SU-DHL-6 (cell line): ENCODE data around the gene PLXDC1.
"Not testable (repeated sequence)": the region's sequence is repeated elsewhere in the genome, so short reads cannot be mapped to it uniquely, and the experiment has no call there.

Experiments
- H2AFZ ChIP-seq: fragments of 200-600 bp; sonication (generic); 2 replicates; pipeline ENCODE4 v1.6.1; 2014; ENCODE audit warnings: low read depth, mild to moderate bottlenecking, moderate library complexity, mixed read lengths, antibody characterized with exemption, low read length; ENCODE audit not compliant: severe bottlenecking
- H3F3A ChIP-seq: fragments of 200-600 bp; shearing (Covaris generic); 2 replicates; pipeline ENCODE4 v1.6.0; 2016; ENCODE audit warnings: antibody characterized with exemption, mild to moderate bottlenecking; ENCODE audit not compliant: insufficient read depth
- H3K27ac ChIP-seq: fragments of 200-600 bp; sonication (generic); 2 replicates; pipeline ENCODE4 v1.5.1; 2016; ENCODE audit warnings: low read depth, mild to moderate bottlenecking, low read length, moderate library complexity, mixed read lengths
- H3K27me3 ChIP-seq: fragments of 200-600 bp; sonication (generic), shearing (Covaris generic); 2 replicates; pipeline ENCODE4 v1.6.0; 2014; ENCODE audit warnings: mild to moderate bottlenecking, low read length
- H3K36me3 ChIP-seq: fragments of 200-600 bp; sonication (generic); 2 replicates; pipeline ENCODE4 v1.6.1; 2014; ENCODE audit warnings: mild to moderate bottlenecking, low read length, mixed read lengths
- H3K4me2 ChIP-seq: fragments of 300-600, 200-600 bp; shearing (Covaris generic), sonication (generic); 2 replicates; pipeline ENCODE4 v1.6.0; 2014; ENCODE audit warnings: low read length, low read depth, mild to moderate bottlenecking; ENCODE audit not compliant: poor library complexity, severe bottlenecking
- H3K4me3 ChIP-seq: fragments of 200-600 bp; sonication (generic); 2 replicates; pipeline ENCODE4 v1.5.1; 2014; ENCODE audit warnings: antibody characterized with exemption, low read length, mild to moderate bottlenecking, mixed read lengths; ENCODE audit not compliant: insufficient read depth, poor library complexity, severe bottlenecking
- H3K79me2 ChIP-seq: fragments of 200-600 bp; sonication (generic); 2 replicates; pipeline ENCODE4 v1.6.1; 2014; ENCODE audit warnings: mild to moderate bottlenecking, low read length, moderate library complexity; ENCODE audit not compliant: insufficient read depth
- H3K9ac ChIP-seq: fragments of 200-600 bp; sonication (generic); 2 replicates; pipeline ENCODE4 v1.7.0; 2014; ENCODE audit warnings: mild to moderate bottlenecking, low read length
- H3K9me2 ChIP-seq: fragments of 200-600 bp; sonication (generic); replicated peaks from 2 replicates; pipeline ENCODE4 v1.6.1; 2014; ENCODE audit warnings: low read length; ENCODE audit not compliant: insufficient read depth
- H3K9me3 ChIP-seq: fragments of 200-600 bp; sonication (generic); 2 replicates; pipeline ENCODE4 v1.6.1; 2014; ENCODE audit warnings: low read length, mixed read lengths; ENCODE audit not compliant: insufficient read depth
- H4K20me1 ChIP-seq: fragments of 200-600 bp; sonication (generic); 2 replicates; pipeline ENCODE4 v1.6.1; 2014; ENCODE audit warnings: low read depth, mild to moderate bottlenecking, antibody characterized with exemption, low read length, moderate library complexity, mixed read lengths
- EZH2phosphoT487 ChIP-seq: fragments of 200-600 bp; sonication (generic), shearing (Covaris generic); conservative IDR thresholded peaks from 2 replicates; pipeline ENCODE4 v1.6.1; 2018; ENCODE audit warnings: mild to moderate bottlenecking, antibody characterized with exemption, low read length, moderate library complexity, mixed read lengths
- TF ChIP-seq, protein P1 (sequence below): fragments of 200-600 bp; sonication (generic); IDR thresholded peaks from one replicate; pipeline ENCODE4 v1.5.1; 2017; ENCODE audit warnings: antibody characterized with exemption, mild to moderate bottlenecking, low read length, moderate library complexity; ENCODE audit not compliant: insufficient read depth, poor library complexity, severe bottlenecking

Gene PLXDC1

DNA sequence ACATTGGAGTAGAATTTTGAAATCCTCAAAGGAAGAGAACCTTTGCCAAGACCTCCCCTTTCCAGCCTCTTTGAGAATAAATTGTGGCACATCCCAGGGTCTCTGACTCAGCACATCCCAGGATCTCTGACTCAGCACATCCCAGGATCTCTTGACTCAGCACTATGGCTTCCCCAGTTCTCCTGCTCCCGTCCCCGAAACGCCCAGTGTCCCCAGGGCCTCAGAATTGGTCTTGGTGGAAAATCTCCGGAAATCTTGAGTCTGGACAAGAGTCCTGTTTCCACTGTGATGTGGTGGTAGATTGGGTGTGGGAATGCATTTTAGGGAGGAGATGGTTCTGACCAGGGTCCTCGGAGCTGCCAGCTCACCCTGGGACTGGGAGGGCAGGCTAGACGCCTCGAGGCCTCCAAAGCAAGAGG, 19.2 kb downstream of the PLXDC1 start:
- H2AFZ ChIP-seq, result no peak overlapping the region
- H3K36me3 ChIP-seq, result no peaks in the 10 kb centered on the region
- TF ChIP-seq, protein P1, sequence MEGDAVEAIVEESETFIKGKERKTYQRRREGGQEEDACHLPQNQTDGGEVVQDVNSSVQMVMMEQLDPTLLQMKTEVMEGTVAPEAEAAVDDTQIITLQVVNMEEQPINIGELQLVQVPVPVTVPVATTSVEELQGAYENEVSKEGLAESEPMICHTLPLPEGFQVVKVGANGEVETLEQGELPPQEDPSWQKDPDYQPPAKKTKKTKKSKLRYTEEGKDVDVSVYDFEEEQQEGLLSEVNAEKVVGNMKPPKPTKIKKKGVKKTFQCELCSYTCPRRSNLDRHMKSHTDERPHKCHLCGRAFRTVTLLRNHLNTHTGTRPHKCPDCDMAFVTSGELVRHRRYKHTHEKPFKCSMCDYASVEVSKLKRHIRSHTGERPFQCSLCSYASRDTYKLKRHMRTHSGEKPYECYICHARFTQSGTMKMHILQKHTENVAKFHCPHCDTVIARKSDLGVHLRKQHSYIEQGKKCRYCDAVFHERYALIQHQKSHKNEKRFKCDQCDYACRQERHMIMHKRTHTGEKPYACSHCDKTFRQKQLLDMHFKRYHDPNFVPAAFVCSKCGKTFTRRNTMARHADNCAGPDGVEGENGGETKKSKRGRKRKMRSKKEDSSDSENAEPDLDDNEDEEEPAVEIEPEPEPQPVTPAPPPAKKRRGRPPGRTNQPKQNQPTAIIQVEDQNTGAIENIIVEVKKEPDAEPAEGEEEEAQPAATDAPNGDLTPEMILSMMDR, result no peak
- no peak for TF ChIP-seq EZH2phosphoT487
- no peaks in the 10 kb centered on the region for H3F3A ChIP-seq
- no peak overlapping the region for H3K4me2 ChIP-seq
- H3K9me3 ChIP-seq, result no peaks in the 10 kb centered on the region
- H3K27ac ChIP-seq, result no peak overlapping the region
- H3K79me2 ChIP-seq, result no peaks in the 10 kb centered on the region
- H3K4me3 ChIP-seq, result no peak overlapping the region
- no peaks in the 10 kb centered on the region for H4K20me1 ChIP-seq
- H3K9me2 ChIP-seq, result no peaks in the 10 kb centered on the region
- no peak overlapping the region for H3K9ac ChIP-seq
- no peaks in the 10 kb centered on the region for H3K27me3 ChIP-seq

DNA sequence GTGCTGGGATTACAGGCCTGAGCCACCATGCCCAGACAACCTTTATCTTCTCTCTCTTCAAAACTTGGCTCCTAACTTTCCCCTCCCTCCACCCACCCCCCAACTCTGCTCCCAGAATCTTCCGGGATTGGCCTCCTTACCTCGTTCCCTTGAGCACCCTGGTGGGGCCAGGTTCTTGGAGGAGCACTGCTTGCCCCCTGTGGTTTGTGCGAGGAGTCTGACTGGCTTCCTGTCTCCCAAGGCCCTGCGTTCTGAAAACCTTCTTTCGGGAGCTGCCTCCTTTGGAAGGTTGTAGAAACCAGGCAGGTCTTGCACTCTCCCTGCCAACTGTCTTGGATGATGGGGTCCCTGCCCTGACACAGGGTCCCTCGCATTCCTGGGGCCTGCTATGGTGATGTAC, 19.8 kb downstream of the PLXDC1 start:
- Histone ChIP-seq H2AFZ (no peak overlapping the region), H3F3A (no peaks in the 10 kb centered on the region), H3K79me2 (no peaks in the 10 kb centered on the region), H3K9me3 (no peaks in the 10 kb centered on the region), H4K20me1 (no peaks in the 10 kb centered on the region), H3K9me2 (no peaks in the 10 kb centered on the region), H3K27ac (no peak overlapping the region), H3K9ac (no peak overlapping the region), H3K27me3 (no peaks in the 10 kb centered on the region), H3K4me3 (no peak overlapping the region), H3K4me2 (no peak overlapping the region), H3K36me3 (no peaks in the 10 kb centered on the region)
- TF ChIP-seq EZH2phosphoT487, result no peak
- TF ChIP-seq, protein P1, result no peak

DNA sequence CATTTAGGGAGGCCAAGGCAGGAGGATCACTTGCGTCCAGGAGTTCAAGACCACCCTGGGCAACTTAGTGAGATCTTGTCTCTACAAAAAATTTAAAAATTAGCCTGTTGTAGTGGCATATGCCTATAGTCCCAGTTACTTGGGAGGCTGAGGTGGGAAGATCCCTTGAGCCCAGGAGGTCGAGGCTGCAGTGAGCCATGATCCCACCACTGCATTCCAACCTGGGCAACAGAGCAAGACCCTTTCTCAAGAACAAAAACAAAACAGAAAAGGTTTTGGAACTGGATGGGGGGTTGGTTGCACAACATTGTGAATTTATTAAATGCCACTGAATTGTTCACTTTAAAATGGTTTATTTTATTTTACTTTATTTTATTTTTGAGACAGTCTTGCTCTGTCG, 21.2 kb downstream of the PLXDC1 start:
- no peaks in the 10 kb centered on the region for H4K20me1 ChIP-seq
- H3K79me2 ChIP-seq, result no peaks in the 10 kb centered on the region
- no peak overlapping the region for H2AFZ ChIP-seq
- H3K4me2 ChIP-seq, result no peak overlapping the region
- H3F3A ChIP-seq, result no peaks in the 10 kb centered on the region
- no peaks in the 10 kb centered on the region for H3K9me3 ChIP-seq
- no peak overlapping the region for H3K4me3 ChIP-seq
- H3K27ac ChIP-seq, result no peak overlapping the region
- H3K9ac ChIP-seq, result no peak overlapping the region
- no peaks in the 10 kb centered on the region for H3K27me3 ChIP-seq
- no peaks in the 10 kb centered on the region for H3K36me3 ChIP-seq
- H3K9me2 ChIP-seq, result no peaks in the 10 kb centered on the region
- no peak for TF ChIP-seq EZH2phosphoT487
- TF ChIP-seq, protein P1, result no peak

DNA sequence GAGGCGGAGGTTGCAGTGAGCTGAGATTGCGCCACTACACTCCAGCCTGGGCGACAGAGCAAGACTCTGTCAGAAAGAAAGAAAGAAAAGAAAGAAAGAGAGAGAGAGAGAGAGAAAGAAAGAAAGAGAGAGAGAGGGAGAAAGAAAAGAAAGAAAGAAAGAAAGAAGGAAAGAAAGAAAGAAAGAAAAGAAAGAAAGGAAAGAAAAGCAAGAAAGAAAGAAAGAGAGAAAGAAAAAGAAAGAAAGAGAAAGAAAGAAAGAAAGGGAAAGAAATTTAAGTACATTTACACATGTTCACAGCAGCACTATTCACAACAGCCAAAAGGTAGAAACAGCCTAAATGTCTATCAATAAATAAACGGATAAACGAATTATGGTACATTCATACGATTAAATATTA, 21.9 kb downstream of the PLXDC1 start:
- H3K9ac ChIP-seq, H3K27me3 ChIP-seq, H4K20me1 ChIP-seq: not testable (repeated sequence)

More for the DNA sequence above, 21.9 kb downstream of the PLXDC1 start:
- H3K9me2 ChIP-seq, H3K9me3 ChIP-seq, H3K36me3 ChIP-seq, H2AFZ ChIP-seq, H3F3A ChIP-seq, H3K79me2 ChIP-seq, H3K4me3 ChIP-seq, H3K27ac ChIP-seq, H3K4me2 ChIP-seq: not testable (repeated sequence)
